AG08395 (cell line): ENCODE results near the gene GTSE1.
A peak's percentile ranks its signal among the peaks of the same experiment; 100 is the strongest.
"Not testable (repeated sequence)": the region's sequence is repeated elsewhere in the genome, so short reads cannot be mapped to it uniquely, and the experiment has no call there.

ENCODE experiments used
- DNase-seq: peaks from one replicate; pipeline ENCODE4 v3.0.0; 2012; ENCODE audit warnings: mixed read lengths, low spot score

Gene GTSE1

GRCh38 chr22:46292732-46293131, 3.9 kb upstream of the GTSE1 start:
- no peak for DNase-seq

GRCh38 chr22:46293577-46294260, 3.0 kb upstream of the GTSE1 start:
- peak; percentile 93 for DNase-seq

- no peak for DNase-seq
Observed at GRCh38 chr22:46294784-46295183, 1.9 kb upstream of the GTSE1 start.

DNA sequence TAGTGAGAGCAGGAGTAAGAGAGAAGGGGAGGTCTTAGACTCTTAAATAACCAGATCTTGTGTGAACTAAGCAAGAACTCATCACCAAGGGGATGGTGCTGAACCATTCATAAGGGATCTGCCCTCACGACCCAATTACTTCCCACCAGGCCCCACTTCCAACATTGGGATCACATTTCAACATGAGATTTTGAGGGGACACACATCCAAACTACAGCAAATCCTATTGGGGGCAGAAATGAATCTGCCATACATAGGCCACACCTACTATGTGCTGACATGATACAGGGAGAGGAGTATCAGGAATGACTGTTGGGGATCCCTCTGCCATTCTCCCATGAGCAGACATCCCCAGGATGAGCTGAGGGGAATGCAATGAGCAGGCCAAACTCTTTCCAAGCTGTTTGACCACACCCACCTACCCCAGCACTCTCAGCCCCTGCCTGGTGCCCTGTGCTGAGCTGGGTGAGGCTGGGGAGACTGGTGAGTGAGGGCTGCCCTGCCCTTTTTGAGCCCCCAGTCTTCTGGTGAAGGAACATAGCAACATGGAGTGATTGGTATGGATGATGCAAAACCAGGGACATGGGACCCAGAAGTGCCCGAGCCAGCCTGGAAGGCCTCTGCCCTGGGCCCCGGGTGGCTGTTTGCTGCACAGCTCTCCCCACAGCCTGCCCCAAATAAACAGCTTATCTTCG, 1.2 kb upstream of the GTSE1 start:
- DNase-seq: no peak

DNA sequence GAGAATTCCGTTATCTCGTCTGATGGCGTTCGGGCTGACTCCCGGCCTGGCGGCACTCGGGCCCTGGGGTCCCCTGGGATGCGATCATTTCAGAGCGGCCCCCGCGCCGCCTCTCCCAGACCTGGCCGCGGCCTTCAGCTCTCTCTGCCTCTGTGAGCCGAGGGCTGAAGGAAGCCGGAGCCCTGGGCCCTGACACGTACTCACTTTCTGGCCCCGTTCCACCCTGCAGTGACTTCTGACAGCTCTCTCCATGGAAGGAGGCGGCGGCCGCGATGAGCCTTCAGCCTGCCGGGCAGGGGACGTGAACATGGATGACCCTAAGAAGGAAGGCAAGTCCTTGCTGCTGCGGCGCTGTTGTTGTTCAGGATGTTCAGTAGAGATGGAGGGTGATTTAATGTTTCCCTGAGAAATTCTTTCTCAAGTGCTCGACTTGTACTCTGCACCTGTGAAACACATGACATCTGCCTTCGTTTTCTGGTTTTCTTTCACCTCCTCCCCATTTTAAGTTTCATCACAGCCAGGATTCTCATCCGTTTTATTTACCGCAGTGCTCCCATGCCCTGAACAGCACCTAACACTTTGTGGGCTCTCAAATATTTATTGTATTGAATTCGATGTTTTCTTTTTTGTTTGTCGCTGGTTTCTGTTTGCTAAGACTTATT, 612 bp downstream of the GTSE1 start:
- peak; percentile 30 for DNase-seq

DNA sequence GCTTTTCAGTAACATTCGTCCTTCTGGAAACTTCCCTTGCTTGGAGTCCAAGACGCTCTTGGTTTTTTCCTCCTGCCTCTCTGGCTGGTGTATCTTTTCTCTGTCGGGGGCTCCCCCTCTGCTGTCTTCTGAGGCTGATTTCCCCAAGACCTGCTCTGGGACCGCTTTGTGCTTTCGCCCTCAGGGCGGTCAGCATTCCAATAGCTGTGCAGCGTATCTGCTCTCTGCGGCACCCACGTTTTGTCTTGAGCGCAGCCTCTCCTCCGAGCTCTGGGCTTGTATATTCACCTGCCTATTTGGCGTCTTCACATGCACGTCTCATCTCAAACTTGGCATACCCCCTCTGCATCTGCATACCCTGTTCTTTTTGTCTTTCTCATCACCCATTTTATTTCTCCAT, 2.4 kb downstream of the GTSE1 start:
- no peak for DNase-seq

DNA sequence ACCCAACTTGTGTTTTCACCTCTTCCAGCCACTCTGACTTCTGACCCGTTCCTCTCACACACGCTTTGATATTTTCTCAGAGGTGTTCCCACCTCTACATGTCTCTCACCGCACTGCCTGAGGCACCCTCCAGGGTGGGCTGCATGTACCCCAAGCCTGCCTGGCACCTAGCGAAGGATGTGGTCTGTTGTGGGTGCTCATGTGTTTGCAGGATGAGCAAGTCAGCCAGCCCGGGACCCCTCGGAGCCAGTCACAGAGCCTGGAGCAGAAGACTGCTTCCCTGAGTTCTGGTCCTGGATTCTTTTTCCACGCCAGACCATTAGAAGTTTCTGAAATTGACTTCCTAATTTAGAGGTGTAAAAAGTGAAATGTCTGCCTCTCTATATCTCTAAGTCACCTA, 3.8 kb downstream of the GTSE1 start:
- DNase-seq: no peak

DNA sequence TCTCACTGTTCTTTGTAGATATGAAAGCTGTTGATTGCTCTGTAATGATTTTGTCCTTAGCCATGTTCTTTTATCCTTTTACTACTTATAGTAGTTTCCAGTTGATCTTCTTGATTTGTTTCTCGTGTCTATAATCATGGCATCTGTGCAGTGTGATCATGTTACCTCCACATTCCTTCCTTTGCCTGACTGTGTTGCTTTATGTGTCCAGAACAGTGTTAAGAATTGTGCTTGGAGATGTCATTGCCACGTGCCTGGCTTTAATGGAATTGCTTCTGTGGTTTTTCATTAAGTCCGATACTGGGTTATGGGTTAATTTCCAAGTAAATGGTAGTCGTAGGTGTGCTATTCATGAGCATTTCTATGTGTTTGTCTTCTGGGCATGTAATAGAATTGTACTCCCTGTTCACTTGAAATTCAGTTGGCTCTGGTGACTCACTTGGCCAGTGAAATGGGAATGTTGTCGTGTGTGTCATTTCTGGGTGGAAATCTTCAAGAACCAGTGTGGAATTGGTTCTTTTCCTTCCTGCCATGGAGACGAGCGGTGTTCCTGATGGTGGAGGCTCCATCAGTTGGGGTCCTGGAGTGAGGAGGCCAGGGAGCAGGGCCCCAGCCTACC, 6.8 kb downstream of the GTSE1 start:
- DNase-seq: peak; percentile 62

DNA sequence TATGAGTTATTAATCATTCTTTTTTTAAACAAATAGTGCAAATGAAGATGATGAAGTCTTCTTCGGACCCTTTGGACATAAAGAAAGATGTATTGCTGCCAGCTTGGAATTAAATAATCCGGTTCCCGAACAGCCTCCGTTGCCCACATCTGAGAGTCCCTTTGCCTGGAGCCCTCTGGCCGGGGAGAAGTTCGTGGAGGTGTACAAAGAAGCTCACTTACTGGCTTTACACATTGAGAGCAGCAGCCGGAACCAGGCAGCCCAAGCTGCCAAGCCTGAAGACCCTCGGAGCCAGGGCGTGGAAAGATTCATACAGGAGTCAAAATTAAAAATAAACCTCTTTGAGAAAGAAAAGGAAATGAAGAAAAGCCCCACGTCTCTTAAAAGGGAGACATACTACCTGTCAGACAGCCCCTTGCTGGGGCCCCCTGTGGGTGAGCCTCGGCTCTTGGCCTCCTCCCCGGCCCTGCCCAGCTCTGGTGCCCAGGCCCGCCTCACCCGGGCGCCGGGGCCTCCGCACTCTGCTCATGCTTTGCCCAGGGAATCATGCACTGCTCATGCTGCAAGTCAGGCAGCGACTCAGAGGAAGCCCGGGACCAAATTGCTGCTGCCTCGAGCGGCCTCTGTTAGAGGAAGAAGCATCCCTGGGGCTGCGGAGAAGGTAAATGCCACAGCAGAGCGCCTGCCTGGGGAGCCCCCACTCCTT, 11.8 kb downstream of the GTSE1 start:
- DNase-seq: no peak

DNA sequence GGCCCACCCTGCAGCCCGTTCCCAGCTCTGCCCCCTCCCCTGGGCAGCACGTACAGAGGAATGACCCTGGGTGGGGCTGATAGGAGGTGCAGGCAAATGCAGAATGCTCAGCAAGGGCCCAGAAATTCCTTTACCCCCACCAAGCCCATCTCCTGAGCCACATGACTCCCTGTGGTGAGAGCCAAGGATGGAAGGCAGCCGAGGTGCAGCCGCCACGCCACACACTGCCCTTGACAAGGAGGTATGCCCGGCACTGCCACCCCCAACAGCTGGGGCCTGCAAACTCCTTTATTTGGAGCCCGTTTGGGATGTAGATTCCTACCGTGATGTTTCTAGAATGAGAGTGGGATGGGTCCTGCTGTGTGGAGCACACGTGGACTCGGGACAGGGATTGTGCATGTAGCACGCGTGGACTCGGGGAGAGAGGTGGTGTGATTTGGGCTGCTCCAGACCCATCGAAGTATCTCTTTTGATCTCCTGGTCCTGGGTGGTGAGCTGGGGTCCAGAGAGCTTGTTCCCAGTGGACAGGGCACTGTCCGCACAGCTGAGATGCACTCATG, 12.9 kb downstream of the GTSE1 start:
- DNase-seq: no peak

GRCh38 chr22:46312056-46312455, 15.4 kb downstream of the GTSE1 start:
- DNase-seq: no peak

DNA sequence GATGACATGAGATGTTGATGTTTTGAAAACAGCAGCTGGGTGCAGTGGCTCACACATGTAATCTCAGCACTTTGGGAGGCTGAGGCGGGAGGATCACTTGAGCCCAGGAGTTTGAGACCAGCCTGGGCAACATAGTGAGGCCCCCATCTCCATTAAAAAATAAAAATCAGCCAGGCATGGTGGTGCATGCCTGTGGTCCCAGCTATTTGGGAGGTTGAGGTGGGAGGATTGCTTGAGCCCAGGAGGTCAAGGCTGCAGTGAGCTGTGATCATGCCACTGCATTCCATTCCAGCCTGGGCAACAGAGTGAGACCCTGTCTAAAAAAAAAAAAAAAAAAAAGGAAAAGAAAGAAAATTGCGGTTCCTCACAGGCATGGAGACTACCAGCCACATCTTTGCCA, 16.2 kb downstream of the GTSE1 start:
- not testable (repeated sequence) for DNase-seq

DNA sequence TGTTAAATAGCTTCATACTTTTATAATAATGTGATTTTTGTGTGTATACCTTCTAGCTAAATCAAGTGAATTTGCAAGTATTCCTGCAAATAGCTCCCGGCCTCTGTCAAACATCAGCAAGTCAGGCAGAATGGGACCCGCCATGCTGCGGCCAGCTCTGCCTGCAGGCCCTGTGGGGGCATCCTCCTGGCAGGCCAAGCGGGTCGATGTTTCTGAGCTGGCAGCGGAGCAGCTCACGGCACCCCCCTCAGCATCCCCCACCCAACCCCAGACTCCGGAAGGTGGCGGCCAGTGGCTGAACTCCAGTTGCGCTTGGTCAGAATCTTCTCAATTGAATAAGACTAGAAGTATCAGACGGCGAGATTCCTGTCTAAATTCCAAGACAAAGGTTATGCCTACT, 19.3 kb downstream of the GTSE1 start:
- no peak for DNase-seq

- no peak for DNase-seq
Observed at GRCh38 chr22:46317646-46318045, 21.0 kb downstream of the GTSE1 start.

- no peak for DNase-seq
Observed at GRCh38 chr22:46318576-46318975, 21.9 kb downstream of the GTSE1 start.

DNA sequence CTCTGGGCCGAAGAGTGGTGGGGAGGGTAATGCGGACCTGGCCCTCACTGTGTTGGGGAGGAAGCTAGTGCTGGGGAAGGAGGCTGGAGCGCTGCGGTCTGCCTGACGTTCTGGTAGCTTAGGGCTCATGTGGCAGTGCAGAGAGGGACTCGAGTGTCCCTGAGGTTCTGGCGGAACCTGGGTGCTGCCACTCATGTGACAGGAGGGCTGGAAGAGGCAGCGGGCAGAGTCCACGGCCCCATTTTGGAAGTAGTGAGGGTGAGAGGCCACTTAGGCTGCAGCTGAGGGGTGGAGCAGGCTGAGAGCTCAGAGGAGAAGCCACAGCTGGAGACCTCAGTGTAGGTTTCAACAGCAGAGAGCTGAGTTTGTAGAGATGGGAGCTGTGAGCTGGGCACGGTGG, 22.6 kb downstream of the GTSE1 start:
- DNase-seq: no peak

DNA sequence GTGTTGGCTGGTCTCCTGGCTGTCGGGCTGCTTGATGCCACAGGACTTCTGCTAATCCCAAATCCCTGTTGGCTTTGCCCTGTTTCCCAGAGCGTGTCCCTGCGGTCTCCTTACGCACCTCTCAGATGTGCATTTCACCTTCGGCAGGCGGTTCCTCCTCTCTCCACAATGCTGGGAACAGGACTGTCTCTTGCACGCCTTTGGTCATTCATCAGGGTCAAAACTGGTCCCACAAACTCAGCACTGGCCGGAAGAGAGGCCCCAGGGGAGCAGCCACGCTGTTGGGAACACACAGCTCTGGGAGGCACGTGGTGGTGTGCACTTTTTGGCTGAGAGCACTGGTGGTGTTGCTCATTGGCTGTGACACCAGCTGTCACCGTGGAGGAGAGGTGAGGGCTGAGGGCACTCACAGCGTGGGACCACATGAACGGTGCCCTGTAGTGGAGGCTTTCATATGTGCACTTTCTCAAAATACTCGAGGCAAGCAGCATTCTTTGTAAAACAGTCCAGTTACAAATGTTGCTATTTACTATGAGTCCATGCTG, 23.6 kb downstream of the GTSE1 start:
- DNase-seq: no peak

GRCh38 chr22:46320716-46321386, 24.2 kb downstream of the GTSE1 start:
- no peak for DNase-seq

DNA sequence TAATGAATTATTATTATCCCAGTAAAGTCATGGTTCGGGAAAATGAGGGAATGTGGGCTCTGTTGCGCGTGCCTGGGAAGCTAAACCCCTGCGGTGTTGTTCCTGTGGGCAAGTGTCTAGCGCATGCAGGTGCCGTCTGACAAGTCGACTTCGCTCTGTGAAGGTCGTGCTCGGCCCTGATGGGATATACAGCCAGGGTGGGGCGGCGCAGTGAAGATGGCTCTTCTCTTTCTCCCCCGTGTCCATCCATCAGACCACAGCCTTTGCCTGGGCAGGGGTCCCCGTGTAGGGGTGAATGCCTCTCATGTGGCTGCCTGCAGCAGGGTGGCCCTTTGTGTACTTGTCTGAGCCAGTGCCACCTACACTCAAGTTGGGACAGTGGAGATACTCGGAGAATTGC, 26.0 kb downstream of the GTSE1 start:
- DNase-seq: no peak

DNA sequence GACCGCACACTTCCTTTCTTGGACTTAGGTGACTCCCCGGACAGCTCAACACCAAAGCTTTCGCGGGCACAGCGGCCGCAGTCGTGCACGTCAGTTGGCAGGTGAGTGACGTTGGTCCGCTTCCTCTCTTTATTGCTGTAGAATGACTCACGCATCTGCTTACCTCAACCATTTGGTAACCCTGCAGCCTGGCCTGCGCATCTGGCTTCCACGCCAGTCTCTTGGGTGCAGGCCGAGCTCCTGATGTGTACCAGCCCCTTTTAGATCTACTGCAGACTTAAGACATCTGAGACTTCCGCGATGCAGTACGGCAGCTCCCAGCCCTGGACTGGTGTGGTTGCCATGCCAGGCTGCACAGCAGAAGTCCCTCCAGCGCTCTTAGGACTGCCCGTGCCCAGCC, 26.5 kb downstream of the GTSE1 start:
- no peak for DNase-seq

DNA sequence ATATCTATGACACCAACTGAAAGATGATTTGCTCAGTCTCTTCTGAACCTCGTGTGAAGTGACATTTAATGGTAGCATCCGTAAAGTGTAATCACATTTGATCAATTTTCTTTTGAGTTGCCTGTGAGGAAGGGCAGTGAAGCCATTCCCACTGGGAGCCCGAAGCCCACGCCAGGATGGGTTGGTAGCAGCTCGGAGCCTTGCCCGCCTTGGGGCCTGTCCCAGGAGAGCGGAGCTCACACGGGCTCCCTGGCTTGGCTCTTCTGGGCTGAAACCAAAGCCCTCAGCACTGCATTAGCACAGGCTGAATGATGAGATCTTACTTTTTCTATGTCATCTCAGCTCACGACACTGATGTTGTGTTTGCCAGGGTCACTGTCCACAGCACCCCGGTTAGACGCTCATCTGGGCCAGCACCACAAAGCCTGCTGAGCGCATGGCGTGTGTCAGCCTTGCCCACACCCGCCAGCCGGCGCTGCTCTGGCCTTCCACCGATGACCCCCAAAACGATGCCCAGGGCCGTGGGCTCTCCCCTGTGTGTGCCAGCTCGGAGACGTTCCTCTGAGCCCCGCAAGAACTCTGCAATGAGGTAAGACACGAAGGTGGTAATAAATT, 29.5 kb downstream of the GTSE1 start:
- no peak for DNase-seq
